ENCODE data around the gene ZBP1.

ZBP1 gene

DNA sequence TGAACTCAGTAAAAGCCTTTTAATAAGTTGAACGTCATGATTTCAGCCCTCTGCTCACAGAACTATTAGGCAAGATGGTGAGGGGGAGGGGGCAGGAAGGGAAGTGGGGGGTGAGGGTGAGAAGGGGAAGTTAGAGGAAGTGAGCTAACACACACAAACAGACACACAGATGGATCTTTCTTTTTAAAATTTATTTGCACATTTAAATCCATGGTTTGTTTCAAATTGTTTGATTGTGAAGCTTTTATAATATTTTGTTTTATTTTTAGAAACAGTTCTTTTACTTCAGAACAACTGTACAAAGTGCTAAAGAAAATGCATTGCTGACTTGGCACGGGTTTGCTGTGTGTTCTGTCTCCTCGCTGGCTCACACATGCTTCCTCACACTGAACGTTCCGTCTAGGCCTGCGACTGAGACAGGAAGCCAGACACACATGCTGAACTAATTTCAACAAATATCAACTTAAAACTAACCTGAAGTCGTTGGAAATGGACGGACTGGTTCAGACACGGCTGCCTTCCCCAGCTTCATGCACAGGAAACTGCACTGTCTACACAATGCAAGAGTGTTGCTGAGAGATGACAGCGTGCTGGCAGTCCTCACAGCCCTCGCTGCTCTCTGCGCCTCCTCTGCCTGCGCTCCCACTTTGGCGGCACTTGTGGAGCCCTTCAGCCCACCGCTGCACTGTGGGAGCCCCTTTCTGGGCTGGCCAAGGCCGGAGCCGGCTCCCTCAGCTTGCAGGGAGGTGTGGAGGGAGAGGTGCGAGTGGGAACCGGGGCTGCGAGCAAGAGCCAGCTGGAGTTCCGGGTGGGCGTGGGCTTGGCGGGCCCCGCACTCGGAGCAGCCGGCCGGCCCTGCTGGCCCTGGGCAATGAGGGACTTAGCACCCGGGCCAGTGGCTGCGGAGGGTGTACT is 8.1 kb upstream of the ZBP1 start:
- TF ChIP-seq, protein P1, sequence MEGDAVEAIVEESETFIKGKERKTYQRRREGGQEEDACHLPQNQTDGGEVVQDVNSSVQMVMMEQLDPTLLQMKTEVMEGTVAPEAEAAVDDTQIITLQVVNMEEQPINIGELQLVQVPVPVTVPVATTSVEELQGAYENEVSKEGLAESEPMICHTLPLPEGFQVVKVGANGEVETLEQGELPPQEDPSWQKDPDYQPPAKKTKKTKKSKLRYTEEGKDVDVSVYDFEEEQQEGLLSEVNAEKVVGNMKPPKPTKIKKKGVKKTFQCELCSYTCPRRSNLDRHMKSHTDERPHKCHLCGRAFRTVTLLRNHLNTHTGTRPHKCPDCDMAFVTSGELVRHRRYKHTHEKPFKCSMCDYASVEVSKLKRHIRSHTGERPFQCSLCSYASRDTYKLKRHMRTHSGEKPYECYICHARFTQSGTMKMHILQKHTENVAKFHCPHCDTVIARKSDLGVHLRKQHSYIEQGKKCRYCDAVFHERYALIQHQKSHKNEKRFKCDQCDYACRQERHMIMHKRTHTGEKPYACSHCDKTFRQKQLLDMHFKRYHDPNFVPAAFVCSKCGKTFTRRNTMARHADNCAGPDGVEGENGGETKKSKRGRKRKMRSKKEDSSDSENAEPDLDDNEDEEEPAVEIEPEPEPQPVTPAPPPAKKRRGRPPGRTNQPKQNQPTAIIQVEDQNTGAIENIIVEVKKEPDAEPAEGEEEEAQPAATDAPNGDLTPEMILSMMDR (IDR thresholded peaks at IDR 0.05) = no peak

DNA sequence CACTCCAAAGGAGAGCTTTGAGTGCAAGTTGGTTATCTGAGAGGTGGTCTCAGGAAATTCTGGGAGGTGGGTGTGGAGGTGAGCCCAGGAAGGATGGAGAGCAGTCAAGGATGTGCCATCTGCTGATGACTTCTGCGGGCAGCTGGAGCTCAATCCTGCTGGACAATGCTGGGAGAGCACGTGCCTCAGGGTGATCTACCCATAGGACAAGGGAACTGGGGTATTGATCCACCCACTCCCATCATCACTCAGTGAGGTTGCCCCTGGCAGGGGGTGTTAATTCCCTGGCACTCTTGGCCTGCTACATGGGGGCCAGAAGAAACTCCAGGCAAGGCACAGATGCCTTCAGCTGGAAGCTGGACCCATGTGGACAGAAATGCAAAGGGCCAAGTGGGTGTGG is 7.1 kb upstream of the ZBP1 start:
- TF ChIP-seq, protein P1 (IDR thresholded peaks at IDR 0.05) = no peak

DNA sequence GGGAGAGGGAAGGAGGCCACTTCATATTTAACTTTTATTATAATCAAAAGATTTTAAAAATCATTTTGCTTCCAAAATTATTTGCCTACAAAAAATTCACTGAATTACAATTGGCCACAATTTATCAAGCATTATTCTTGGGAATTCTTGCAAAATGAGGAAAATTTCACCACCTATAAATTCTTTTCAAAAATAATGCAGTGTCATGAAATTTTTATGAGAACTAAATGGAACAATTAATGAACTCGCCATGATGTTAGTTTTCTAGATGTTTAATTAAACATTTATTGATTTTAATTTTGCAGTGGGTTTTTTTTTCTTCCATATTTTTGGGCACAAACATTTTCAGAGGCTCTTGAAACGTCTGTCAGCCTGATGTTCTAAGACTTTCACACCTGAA is 5.8 kb upstream of the ZBP1 start:
- TF ChIP-seq, protein P1 (IDR thresholded peaks at IDR 0.05) = no peak

DNA sequence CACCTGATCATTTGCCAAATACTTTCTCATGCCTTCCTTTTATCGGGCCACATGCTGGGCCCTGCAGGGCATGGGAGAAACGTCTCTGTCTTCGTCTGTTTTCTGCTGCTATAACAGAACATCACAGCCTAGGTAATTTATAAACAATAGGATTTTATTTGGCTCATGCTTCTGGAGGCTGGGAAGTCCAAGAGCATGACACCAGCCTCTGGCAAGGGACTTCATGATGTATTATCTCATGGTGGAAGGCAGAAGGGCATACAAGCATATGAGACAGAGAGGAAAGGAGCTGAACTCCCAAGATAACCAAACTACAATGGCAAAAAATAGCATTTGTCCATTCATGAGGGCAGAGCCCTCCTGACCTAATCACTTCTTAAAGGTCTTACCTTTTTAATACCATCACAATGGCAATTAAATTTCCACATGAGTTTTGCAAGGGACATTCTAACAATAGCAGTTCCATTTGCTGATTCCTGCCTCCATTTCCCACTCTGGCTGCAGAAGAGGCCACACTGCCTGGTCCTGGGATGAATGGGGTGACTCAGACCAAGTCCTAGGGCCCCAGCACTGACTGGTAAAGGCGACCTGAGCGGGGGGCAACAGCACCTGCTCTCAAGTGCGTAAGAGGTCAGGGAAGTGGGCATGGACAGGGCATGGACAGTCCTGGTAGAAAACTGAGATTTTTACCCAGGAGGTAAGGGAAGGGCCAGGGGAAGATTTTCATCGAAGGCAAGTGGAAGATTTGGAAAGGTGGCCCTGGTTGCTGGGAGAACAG is 5.1 kb upstream of the ZBP1 start:
- TF ChIP-seq, protein P1 (IDR thresholded peaks at IDR 0.05) = no peak

DNA sequence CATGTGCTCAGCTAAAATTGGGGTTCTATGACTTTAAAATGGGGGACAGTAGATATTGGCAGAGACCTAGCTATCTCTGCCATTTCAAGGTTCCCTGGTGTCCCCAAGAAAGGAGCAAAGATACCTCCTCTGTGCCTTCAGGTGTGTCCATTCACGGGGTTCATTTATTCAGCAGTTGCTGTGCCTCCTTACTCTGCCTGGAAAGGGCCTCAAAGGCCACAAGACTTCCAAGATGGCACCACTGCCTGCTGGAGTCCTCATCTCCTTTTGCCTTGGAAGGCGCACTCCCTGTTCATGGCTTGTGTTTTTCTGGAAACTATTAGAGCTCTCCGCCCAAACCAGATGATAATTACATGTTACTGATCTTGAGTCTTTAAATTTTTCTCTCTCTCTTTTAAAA is 3.9 kb upstream of the ZBP1 start:
- TF ChIP-seq, protein P1 (IDR thresholded peaks at IDR 0.05) = no peak

DNA sequence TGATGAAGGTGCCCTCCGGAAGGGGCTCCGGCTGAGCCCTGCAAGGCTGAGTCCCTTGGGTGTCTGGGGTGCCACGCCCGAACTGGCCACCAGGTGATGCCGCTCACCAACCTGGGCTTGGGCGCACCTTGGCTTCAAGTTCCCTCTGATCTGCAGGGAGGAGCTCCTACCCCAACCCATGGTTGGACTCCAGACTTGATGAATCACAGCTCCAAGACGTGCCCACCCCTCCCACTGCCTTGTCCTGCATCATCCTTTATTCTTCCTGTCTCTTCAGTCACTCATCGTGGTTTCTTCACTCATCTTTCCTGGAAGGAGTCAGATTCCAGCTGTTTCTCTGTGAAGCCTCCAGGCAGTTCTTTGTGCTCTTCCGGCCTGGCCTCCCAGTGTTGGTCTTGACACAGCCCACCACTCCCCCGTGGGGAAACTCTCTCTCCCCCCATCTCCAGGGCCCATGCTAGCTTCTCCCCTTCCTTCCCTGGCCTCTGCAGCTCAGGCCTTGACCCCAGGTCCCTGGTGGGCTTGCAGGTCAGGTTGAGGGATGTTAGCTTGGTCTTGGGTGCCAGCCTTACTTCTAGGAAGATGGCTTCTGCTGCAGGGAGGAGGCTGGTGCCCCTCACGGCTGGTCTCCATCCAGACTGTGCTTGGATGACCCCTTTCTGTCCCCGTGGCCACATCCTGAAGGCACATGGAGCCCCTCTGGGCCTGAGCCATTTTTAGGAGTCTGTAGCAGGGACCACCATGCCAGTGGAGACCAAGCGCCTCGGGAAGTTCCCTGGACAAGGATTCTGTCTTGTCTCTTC is 2.6 kb upstream of the ZBP1 start:
- TF ChIP-seq, protein P1 (IDR thresholded peaks at IDR 0.05) = peak; percentile 95

DNA sequence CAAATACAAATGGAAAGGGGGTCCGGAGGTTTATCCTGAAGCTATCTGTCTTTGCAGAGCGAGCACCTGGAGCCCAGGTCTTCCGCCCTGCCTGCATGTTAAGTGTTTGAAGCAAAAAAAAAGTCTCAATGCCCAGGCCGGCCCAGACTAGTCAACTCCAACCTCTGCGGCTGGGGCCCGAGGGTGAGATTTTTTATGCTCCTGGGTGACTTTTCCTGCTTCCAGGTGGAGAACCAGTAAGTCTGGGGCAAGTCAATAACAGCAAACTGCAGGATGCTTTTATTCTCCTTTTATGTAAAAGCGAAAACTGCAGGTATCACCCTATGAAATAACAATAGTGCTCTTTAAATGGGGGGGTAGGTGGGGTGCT is 2.0 kb upstream of the ZBP1 start:
- TF ChIP-seq, protein P1 (IDR thresholded peaks at IDR 0.05) = no peak

All from LNCAP (cell line).